ENCODE results near the gene ITPKC.

ITPKC gene

DNA sequence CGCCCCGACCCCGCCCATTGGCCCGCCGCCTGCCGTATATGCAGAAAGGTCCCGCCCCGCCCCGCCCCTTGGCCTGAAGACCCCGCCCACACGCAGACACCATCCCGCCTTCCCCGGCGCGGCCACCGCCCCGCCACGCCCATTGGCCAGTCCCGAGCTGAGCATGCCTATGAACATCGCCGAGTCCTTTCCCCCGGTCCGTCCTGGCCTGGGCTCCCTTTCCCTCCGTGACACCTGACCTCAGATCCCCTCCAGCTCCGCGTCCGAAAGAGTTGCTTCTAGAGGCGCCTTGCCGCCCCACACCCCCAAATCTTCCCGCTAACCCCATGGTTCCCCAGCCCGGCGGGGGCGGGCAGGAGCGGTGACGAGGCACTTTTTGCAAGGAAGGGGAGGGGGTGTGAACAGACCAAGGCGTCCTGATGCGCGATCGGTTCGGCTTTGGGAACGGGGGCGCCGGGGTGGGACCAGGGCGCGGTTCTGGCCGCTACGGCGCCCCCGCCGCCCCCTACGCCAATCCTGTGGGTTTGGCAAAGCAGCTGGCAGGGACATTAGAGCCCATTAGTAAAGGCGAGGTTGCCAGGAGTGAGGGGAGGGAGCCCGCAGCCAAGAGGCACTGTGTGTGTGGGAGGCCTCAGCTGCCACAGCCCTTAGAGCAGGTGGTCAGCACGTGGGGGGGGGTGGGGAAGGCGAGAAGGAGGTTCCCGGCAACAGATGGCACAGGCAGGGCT, 26.1 kb upstream of the ITPKC start:
- DNase-seq, result peak; percentile 61

DNA sequence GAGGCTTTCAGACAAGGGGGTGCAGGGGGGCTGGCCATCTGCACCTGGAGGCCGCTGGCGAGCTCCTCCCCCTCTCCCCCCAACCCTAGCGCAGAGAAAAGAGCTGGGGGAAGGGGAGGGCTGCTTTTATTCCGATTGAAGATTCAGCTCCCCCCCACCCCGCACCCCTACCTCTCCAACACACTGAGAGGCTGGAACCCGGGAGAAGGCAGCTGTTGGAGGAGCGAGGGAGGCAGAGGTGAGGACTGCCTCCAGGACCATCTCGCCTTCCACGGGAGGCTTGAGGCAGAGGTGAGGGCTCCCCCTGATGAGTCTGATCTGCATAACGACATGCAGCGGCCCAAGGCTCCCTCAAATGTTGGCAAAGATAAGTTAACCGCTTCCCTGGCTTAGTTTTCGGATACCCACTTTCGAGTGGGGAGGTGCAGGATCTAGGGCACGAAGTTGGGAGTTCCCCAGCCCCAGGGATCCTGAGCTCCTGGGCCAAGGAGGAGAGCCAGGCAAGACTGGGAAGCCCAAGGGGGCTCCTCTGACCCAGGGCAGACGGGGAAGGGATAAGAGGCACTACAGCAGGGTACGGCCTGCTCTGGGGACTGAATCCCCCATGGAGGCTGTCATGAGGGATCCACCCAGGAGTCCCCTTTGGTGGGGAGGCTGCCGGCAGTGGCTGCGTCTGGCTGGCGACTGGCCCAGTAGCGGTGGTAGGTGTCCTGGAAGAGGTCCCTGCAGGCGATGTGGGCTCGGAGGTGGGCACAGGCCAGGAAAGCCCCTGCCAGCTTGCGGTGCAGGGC, 25.3 kb upstream of the ITPKC start:
- DNase-seq, result no peak

DNA sequence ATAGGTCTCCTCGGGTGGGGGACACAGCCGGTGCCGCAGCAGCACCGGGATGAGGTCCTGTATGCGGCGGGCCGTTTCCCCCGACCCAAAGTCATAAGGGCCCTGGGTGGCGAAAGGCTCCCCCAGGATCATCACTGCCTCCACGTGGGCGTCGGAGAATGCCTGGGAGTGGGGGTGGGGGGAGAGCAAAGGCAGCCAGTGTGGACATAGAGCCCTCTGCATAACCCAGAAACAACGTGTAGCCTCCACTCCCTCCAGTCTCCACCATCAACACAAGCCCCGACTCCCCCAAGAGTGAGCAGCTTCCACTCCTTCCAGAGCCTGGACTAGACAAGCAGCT, 24.7 kb upstream of the ITPKC start:
- no peak for DNase-seq

DNA sequence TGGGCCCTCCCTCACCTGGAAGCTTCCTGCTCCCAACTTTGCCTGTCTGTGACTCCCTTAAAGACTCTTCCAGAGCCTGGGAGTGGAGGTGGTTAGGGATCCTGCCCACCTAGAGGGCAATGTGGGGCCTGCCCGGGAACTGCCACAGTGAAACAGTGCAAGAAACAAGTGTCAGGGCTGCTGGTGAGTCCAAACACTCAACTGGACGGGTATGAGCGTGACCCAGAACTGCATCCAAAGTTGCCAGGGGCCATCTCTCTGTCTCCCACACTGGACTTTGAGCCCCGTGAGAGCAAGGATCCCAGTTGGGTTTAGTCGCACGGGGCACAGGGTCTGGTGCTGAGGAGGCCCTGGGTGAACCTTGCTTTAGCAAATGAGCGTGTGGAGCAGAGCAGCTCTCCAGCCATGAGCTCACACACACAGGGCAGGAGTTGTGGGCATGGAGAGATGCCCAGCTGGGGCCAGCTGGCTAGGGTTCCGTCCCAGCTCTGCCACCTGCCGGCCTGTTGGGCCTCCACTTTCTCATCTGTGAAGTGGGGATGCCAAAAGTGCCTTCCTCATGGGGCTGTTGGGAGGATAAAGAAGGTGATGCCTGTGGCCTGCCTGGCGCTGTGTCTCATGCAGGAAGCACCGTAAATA, 23.6 kb upstream of the ITPKC start:
- DNase-seq, result no peak

DNA sequence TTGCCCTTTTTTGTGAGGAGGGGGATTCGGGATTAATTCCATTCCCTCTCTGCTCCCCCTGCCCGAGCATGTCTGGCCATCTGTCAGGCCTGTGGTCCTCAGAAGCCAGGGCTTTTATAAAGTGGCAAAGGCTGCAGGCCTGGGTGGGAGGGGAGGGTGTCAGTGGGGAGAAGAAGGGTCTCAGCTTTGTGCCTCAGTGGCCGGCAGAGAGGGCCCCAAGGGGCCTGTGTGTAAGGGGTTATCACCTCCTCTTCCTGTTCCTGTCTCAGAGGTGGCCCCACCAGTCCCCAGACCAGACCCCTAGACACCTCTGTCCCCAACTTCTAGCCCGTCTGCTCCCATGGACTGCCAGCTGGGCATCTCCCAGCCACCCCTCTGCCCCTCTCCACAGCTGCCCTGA, 23.0 kb upstream of the ITPKC start:
- no peak for DNase-seq

DNA sequence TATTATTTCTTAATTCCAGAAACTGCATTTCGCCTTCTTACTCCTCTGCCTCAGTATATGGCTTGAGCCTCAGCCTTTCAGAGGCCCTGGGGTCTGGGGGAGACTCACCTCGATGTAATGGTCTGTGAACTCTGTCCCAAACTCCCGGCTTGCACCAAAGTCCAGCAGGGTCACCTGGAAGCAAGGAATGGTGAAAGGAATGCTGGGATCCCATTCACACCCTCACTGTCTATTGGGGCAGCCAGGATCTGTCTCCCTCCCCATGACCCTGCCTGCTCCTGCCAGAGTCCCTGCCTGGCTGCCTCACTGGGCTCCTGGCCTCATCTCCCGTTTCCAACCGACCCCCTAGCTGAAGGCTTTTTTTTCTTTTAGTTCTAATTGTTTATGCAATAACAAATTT, 21.0 kb upstream of the ITPKC start:
- no peak for DNase-seq

DNA sequence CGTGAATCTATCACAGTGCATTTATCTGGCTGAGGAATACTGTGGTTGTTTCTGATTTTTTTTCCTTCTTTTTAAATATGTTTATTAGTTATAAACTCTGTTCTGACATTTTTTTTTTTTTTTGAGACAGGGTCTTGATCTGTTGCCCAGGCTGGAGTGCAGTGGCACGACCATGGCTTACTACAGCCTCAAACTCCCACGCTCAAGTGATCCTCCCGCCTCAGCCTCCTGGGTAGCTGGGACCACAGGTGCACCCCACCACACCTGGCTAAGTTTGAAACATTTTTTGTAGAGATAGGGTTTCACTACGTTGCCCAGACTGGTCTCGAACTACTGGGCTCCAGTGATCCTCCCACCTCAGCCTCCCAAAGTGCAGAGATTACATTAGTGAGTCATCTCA, 19.9 kb upstream of the ITPKC start:
- DNase-seq, result no peak

DNA sequence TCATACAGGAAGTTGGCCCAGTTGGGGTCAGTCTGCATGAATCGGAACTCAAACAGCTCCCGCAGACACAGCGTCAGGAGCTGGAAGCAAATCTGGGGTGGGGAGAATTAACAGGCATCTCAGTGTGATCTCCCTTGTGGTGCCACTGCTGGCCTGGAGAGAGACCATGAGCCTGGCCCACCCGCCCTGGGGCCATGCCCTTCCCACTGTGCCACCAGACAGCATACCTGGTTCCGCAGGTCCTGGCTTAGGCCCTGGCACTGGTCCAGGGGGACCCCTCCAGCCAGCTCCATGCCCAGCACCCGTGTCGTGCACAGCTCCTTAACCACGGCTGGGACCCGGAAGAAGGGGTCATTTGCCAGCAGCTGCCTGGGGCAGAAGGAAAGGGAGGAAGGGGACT, 16.8 kb upstream of the ITPKC start:
- DNase-seq, result no peak

DNA sequence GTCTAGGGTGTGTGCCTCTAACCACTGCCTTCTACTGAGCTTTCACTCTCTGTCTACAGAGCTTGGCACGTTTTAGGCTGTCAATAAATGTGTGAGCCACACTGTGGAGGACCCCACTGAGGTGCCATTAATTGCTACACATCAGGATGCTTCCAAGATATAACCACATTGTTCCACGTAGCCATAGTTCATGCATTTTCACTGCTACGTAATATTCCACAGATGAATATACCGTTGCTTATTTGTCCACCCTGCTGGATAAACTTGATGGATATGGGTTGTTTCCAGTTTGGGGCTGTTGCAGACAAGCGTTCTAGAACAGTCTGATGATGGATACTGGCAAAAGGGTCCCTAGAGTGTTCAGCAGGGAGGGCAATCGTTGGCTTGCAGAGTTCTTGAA, 15.2 kb upstream of the ITPKC start:
- DNase-seq, result no peak

DNA sequence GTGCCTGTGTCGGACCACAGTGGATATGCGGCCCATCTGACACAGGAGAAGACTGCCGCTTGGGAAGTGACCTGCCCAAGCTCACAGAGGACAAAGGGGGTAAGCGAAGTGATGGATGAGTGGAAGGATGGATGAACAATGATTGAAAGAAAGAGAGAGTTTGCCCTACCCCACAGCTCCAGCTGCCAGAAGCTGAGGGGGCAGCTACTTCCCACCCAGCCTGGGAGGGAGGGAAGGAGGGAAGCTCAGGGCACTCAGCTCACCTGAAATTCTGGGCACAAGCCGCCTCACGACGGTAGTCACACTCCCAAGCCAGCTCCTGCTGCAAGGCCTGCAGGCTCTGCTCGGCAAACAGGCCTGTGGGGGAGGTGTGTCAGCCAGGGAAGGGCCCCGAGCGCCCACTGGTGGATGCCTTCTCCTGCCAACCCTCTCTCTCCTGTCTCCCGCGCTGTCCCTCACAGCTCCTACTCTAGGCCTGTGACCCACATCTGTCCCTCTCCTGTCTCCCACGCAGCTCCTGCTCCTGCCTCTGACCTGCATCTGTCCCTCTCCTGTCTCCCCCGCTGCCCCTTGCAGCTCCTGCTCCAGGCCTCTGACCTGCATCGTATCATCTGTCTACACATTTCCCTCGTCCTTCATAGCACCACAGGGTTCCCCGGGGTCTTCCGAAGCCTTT, 14.4 kb upstream of the ITPKC start:
- DNase-seq, result no peak

DNA sequence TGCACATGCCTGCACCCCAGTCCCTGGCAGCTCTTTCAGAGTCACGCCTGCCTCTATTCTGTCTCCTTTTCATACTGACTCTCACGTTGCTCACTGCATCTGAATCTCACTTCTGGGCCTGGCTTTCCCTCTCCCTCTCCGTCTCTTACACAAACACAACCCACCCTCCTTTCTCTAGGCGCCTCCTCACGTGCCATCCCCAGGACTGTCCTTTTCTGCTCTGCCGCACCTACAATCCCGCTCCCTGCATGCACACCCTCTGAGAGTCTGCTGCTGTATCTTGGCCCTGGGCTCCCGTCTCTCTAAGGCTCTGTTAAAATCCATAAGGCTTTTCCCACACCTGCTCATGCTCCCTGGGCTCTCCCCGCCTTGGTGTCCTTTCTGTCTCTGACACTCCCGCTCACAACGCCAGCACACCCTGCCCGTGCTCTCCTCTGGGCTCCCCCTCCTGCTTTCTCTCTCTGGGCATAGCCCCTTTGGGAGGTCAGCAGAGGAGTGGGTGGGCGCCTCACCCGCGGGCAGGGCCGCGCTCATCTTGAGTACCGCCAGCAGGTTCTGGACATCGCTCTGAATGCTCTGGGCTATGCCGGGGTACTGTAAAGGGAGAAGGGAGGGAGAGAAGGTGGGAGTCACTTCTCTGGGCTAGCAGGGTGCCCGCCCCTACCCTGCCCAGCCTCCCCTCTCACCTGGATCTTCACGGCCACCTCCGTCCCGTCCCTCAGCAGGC, 13.7 kb upstream of the ITPKC start:
- DNase-seq, result no peak

DNA sequence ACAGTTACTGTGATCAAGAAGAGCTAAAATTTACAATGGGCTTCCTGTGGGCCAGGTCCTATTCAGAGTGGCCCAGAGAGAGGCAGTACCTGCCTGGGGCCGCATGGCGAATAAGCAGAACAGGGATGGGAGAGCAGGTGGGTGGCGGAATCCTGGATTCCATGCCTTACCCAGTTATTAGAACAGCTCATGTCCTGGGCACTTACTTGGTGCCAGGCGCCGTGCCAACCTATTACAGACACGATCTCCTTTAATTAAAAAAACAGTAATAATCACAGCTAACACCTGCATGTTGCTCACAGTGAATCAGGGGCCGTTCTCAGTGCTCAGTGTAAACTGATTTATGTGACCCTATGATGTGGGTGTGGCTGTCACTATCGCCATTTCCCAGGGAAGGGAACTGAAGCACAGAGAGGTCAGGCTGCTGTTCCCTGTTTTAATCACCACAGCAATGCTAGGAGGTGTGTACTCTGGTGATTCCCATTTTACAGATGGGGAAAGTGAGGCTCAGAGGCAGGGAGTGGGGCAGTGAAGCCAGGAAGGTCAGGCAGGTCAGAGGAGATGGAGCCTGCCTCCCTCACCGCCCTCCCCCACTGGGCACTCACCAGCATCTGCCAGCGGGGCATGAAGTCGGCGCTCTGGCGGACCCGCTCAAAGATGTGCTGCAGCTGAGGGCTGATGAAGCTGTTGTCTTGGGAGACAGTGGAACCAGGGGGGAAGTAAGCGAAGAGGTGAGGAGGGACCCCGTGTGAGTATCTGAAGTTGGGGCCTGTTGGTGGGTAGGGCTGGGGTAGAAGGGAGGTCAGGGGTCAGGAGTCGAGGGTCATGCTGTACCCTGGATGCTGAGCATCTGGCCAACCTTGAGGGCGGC, 12.2 kb upstream of the ITPKC start:
- no peak for DNase-seq

DNA sequence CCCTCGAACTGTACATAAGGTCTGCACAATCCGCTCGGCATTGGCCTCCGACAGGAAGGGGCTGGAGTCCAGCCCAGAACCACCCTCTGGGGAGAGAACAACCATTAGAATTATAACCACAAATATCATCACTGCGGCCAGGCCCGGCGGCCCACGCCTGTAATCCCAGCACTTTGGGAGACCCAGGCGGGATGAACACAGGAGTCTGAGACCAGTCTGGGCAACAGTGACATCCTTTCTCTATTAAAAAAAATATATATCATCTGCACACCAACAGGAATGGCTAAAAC, 11.6 kb upstream of the ITPKC start:
- DNase-seq, result no peak

DNA sequence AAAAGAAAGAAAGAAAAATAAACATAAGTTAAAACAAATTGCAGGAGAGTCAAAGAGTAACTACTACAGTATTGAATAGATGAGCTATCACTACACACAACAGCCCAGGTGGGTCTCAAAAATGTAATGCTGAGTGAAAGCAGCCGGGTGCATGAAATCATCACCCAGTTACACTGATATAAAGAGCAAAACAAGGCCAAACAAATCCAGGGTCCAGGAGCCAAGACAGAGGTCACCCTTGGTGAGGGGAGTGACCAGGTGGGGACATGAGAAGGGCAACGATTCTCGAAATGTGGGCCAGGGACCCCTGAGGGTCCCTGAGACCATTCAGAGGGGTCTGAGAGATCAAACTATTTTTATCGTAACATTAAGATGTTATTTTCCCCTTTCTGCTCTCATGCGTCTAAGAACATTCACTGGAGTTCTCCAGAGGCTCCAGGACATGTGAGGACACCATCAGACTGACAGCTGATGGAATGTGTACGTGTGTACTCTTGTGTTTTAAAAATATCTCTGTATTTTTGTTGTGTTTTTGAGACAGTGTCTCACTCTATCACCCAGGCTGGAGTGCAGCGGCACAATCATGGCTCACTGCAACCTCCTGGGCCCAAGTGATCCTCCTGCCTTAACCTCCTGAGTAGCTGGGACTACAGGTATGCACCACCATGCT, 10.8 kb upstream of the ITPKC start:
- DNase-seq, result no peak

DNA sequence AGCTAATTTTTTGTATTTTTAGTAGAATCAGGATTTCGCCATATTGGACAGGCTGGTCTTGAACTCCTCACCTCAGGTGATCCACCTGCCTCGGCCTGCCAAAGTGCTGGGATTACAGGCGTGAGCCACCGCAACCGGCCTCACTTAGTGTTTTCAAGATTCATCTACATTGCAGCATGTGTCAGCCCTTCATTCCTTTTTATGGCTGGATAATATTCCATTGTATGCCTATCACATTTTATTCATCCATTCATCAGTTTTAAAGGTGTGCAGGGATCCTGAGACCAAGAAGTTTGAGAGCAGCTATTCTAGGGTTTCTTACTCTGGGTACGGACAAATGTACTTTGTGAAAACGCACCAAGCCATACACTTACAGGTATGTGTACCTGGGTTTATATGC, 9.3 kb upstream of the ITPKC start:
- DNase-seq, result no peak

DNA sequence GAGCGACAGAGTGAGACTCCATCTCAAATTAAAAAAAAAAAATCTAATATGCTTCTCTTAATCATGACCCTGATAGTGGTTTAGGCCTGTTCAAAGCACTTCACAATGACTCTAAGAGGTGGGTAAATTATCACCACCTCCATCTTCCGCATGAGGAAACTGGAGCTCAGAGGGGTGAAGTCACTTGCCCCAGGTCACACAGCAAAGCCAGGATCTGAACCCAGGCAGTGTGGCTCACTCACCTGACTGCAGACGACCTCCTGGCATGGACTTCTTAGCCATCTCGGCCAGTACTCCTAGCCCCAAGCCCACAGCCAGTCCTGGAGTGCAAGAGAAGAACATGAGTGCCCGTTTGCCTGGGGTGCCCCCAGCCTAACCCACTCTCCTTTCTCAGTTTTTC, 7.1 kb upstream of the ITPKC start:
- no peak for DNase-seq

DNA sequence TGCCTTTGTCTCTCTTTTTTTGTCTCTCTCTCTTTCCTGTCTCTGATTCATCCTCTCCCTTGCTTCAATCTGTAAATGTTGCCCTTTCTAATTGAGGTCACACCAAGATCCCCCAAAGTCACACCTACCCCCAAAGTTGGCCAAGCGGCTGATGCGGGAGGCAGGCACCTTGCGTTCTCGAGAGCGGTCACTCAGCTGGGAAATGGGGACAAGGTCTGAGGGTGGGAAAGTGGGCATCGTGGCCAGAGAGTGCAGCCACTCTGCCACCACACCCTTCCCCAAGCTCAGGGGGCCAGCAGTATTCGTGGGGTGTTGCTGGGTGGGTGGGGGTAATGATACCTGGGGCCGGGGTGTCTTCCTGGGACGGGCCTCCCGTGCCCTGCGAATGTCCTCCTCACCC, 3.0 kb upstream of the ITPKC start:
- DNase-seq, result no peak

DNA sequence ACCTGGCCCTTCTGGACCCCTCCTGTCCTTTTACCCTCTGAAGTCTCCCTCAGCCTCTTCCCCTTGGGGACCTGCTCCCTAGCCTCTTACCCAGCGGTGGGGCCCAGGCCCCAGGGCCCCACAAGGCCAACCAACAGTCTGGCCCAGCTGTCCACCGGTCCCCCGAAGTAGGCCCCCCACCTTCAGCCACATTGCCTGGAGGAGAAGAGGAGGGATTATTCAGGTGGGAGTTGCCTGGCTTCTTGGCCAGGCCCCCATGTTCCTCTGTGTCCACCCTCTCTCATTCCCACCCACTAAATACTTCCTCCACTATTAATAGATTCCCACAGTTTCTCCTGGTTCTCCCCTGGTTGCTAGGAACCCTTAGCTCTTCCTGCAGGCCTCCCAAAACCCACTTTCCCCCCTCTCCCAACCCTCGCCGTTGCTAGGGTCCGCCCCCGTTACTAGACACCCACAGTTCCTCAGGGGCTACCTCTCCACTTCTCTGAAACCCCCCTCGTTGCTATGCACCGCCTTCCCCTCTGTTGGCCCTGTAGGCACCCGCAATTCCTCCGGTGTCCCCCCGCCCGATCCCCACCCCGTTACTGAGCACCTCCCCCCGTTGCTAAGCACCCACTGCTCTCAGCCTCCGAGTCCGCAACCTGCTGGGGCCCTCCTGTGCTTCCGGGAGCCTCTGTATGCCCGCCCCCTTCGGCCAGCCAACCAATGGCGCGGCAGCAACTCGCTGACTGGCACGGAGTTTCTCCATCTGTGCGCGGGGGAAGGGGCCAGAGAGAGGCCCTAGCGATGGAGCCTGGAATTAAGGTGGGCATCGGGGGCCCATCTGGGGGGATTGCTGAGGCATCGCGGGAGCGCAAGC, 2.2 kb upstream of the ITPKC start:
- peak; percentile 56 for DNase-seq

DNA sequence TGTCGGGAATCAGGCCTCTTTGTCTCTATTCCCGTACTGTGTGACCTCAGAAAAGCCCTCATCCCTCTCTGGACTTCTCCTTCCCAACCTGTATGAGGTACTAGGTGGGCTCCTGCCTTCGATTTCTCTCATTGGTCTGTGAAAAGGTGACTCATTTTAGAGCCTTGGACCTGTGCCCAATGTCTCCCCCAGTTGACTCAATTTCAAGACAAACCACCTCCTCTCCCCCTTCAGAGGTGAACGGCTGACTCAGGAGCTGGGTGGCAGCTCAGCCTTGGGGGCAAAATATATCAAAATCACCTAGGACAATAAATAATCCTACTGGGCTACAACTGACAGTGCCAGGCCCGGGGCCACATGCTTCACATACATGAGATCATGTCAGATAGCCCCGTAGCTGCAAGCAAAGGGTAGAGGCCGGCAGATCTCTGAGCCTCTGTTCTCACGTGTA, 856 bp upstream of the ITPKC start:
- DNase-seq, result no peak

DNA sequence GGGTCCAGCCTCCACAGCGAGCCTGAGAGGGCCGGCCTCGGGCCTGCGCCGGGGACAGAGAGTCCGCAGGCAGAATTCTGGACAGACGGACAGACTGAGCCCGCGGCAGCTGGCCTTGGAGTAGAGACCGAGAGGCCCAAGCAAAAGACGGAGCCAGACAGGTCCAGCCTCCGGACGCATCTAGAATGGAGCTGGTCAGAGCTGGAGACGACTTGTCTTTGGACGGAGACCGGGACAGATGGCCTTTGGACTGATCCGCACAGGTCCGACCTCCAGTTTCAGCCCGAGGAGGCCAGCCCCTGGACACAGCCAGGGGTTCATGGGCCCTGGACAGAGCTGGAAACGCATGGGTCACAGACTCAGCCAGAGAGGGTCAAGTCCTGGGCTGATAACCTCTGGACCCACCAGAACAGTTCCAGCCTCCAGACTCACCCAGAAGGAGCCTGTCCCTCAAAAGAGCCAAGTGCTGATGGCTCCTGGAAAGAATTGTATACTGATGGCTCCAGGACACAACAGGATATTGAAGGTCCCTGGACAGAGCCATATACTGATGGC, 490 bp downstream of the ITPKC start:
- no peak for DNase-seq
